Activated CD4-positive, alpha-beta memory T cell treated with anti-CD3 and anti-CD28 coated beads, Interleukin-2, amount 10 ng/mL, durations not matched to agents 7 days and 5 days (primary cell): ENCODE results near the gene FAM50A. TPM values are rescaled to one million over a fixed set of nuclear protein-coding genes. Genes with fewer than 3 reads are reported as not detected.

Experiments used
- CTCF ChIA-PET: fragments of 350-600 bp; sonication (Branson Sonifier 250); formaldehyde crosslinking; loops from one replicate; lab custom pipeline; 2021; ENCODE audit warnings: antibody characterized with exemption, inconsistent platforms; lab: Charles Lee
- POLR2A ChIA-PET: fragments of 350-600 bp; sonication (Branson Sonifier 250); formaldehyde crosslinking; loops from one replicate; lab custom pipeline; 2021; ENCODE audit warnings: antibody characterized with exemption; lab: Charles Lee
- DNase-seq: peaks from one replicate; pipeline ENCODE4 v3.0.0-alpha.2; 2020
- H3K27ac Mint-ChIP-seq: one replicate; pipeline ENCODE4 v1.8.0; 2021; ENCODE audit warnings: mild to moderate bottlenecking, mixed read lengths
- H3K27me3 Mint-ChIP-seq: one replicate; pipeline ENCODE4 v1.8.0; 2021; ENCODE audit warnings: mixed read lengths
- H3K36me3 Mint-ChIP-seq: one replicate; pipeline ENCODE4 v1.8.0; 2021; ENCODE audit warnings: low read depth, mixed read lengths
- H3K4me1 Mint-ChIP-seq: one replicate; pipeline ENCODE4 v1.8.0; 2021; ENCODE audit warnings: mixed read lengths
- H3K4me3 Mint-ChIP-seq: one replicate; pipeline ENCODE4 v1.8.0; 2021; ENCODE audit warnings: mild to moderate bottlenecking, mixed read lengths
- H3K9me3 Mint-ChIP-seq: one replicate; pipeline ENCODE4 v1.8.0; 2021; ENCODE audit warnings: mixed read lengths
- total RNA-seq, 2 experiments: library from RNA; stranded (reverse); gene quantifications; one replicate each; pipeline ENCODE4 v1.2.3, GENCODE V29; 2021

FAM50A gene
- total RNA-seq, 2 experiments from 2014 or later = 62.4 to 65.4 TPM

GRCh38 chrX:154402622-154403127 lies 41.3 kb upstream of the FAM50A start:
- H3K27me3 Mint-ChIP-seq = no peaks in the 10 kb centered on the region
- ChIA-PET CTCF (no interaction called here), POLR2A (interaction anchor here (7.2 kb wide), 1 partner anchor 8 kb away, joined by 103 read pairs; the partner anchor contains the start of genes DNASE1L1 and TAFAZZIN)
- H3K4me3 Mint-ChIP-seq = no peak overlapping the region
- no peaks in the 10 kb centered on the region for H3K9me3 Mint-ChIP-seq
- peaks cover 39% of the 10 kb centered on the region for H3K36me3 Mint-ChIP-seq
- H3K27ac Mint-ChIP-seq = no peak overlapping the region
- no peak for DNase-seq
- peaks cover 13% of the 10 kb centered on the region for H3K4me1 Mint-ChIP-seq

- Mint-ChIP-seq H3K27ac (no peak overlapping the region), H3K36me3 (peaks cover 36% of the 10 kb centered on the region), H3K9me3 (no peaks in the 10 kb centered on the region), H3K27me3 (no peaks in the 10 kb centered on the region), H3K4me1 (peaks cover 12% of the 10 kb centered on the region), H3K4me3 (no peak overlapping the region)
- CTCF ChIA-PET = no interaction called here
- DNase-seq = no peak
- POLR2A ChIA-PET = interaction anchor here (7.2 kb wide), 1 partner anchor 8 kb away, joined by 103 read pairs; the partner anchor contains the start of genes DNASE1L1 and TAFAZZIN
Observed at GRCh38 chrX:154403192-154403591, 40.7 kb upstream of the FAM50A start.

GRCh38 chrX:154403858-154404257 lies 40.1 kb upstream of the FAM50A start:
- H3K9me3 Mint-ChIP-seq = no peaks in the 10 kb centered on the region
- DNase-seq = no peak
- ChIA-PET POLR2A (no interaction called here), CTCF (no interaction called here)
- peaks cover 16% of the 10 kb centered on the region for H3K4me1 Mint-ChIP-seq
- H3K36me3 Mint-ChIP-seq = peaks cover 33% of the 10 kb centered on the region
- no peak overlapping the region for H3K27ac Mint-ChIP-seq
- H3K4me3 Mint-ChIP-seq = no peak overlapping the region
- H3K27me3 Mint-ChIP-seq = no peaks in the 10 kb centered on the region

GRCh38 chrX:154404625-154405192 lies 39.2 kb upstream of the FAM50A start:
- H3K4me3 Mint-ChIP-seq = no peak overlapping the region
- DNase-seq = no peak
- H3K36me3 Mint-ChIP-seq = peaks cover 25% of the 10 kb centered on the region
- no peaks in the 10 kb centered on the region for H3K27me3 Mint-ChIP-seq
- H3K27ac Mint-ChIP-seq = no peak overlapping the region
- no peaks in the 10 kb centered on the region for H3K9me3 Mint-ChIP-seq
- H3K4me1 Mint-ChIP-seq = peaks cover 14% of the 10 kb centered on the region
- POLR2A ChIA-PET = no interaction called here
- CTCF ChIA-PET = no interaction called here

- POLR2A ChIA-PET = interaction anchor here (4.6 kb wide), 1 partner anchor 9 kb away, joined by 103 read pairs; the partner anchor contains the start of gene RPL10
- no peak for DNase-seq
- Mint-ChIP-seq H3K36me3 (peaks cover 15% of the 10 kb centered on the region), H3K4me1 (peaks cover 18% of the 10 kb centered on the region), H3K27me3 (no peaks in the 10 kb centered on the region), H3K27ac (no peak overlapping the region), H3K9me3 (no peaks in the 10 kb centered on the region), H3K4me3 (peak overlapping the region; percentile 61)
- CTCF ChIA-PET = no interaction called here
Observed at GRCh38 chrX:154408659-154409221, 35.2 kb upstream of the FAM50A start.

- DNase-seq = no peak
- Mint-ChIP-seq H3K4me3 (peak within 1 kb of the TSS; percentile 61), H3K36me3 (peaks cover 18% of the 10 kb centered on the region), H3K9me3 (no peaks in the 10 kb centered on the region), H3K27ac (peak within 1 kb of the TSS; percentile 67), H3K4me1 (peaks cover 18% of the 10 kb centered on the region), H3K27me3 (no peaks in the 10 kb centered on the region)
- CTCF ChIA-PET = interaction anchor here (1.6 kb wide), 1 partner anchor 11 kb away, joined by 5 read pairs; the partner anchor contains the start of gene RPL10
- POLR2A ChIA-PET = interaction anchor here (1.0 to 4.8 kb wide), 4 partner anchors 10 to 107 kb away, joined by 4 to 103 read pairs (median 22); partner anchors contain the start of genes ATP6AP1, FAM3A, RPL10 and SLC10A3
Observed at GRCh38 chrX:154409222-154409871, 34.6 kb upstream of the FAM50A start, which contains the start of gene DNASE1L1. DNASE1L1 (minus strand) TSS chrX:154409254; CDS start chrX:154405568, 3,686 bp downstream.

GRCh38 chrX:154411981-154412340 lies 32.0 kb upstream of the FAM50A start:
- peak overlapping the region; percentile 92 for H3K27ac Mint-ChIP-seq
- ChIA-PET CTCF (interaction anchor here (1.0 to 1.6 kb wide), 4 partner anchors 13 to 485 kb away, joined by 3 to 5 read pairs (median 4); partner anchors contain the start of genes ARHGAP4 and RPL10), POLR2A (interaction anchor here (0.7 to 4.8 kb wide), 14 partner anchors 9 to 485 kb away, joined by 3 to 103 read pairs (median 4); partner anchors contain the start of genes ARHGAP4, ATP6AP1, FAM50A and IKBKG)
- peaks cover 21% of the 10 kb centered on the region for H3K36me3 Mint-ChIP-seq
- peaks cover 18% of the 10 kb centered on the region for H3K4me1 Mint-ChIP-seq
- no peaks in the 10 kb centered on the region for H3K9me3 Mint-ChIP-seq
- no peaks in the 10 kb centered on the region for H3K27me3 Mint-ChIP-seq
- DNase-seq = peak; percentile 63
- H3K4me3 Mint-ChIP-seq = peak overlapping the region; percentile 81

- Mint-ChIP-seq H3K27me3 (no peaks in the 10 kb centered on the region), H3K27ac (peak overlapping the region; percentile 92), H3K4me1 (peaks cover 18% of the 10 kb centered on the region), H3K36me3 (peaks cover 21% of the 10 kb centered on the region), H3K9me3 (no peaks in the 10 kb centered on the region), H3K4me3 (peak overlapping the region; percentile 81)
- CTCF ChIA-PET = interaction anchor here (1.0 to 1.6 kb wide), 4 partner anchors 14 to 486 kb away, joined by 3 to 5 read pairs (median 4); partner anchors contain the start of genes ARHGAP4 and RPL10
- POLR2A ChIA-PET = interaction anchor here (0.7 to 4.8 kb wide), 14 partner anchors 8 to 486 kb away, joined by 3 to 103 read pairs (median 4); partner anchors contain the start of genes ARHGAP4, ATP6AP1, FAM50A and IKBKG
- DNase-seq = peak; percentile 62
Observed at GRCh38 chrX:154412468-154412867, 31.5 kb upstream of the FAM50A start.

- no peak overlapping the region for H3K4me3 Mint-ChIP-seq
- H3K4me1 Mint-ChIP-seq = peaks cover 18% of the 10 kb centered on the region
- CTCF ChIA-PET = interaction anchor here (1.6 kb wide), 1 partner anchor 114 kb away, joined by 4 read pairs; no protein-coding TSS in a partner anchor
- peak overlapping the region; percentile 92 for H3K27ac Mint-ChIP-seq
- no peaks in the 10 kb centered on the region for H3K9me3 Mint-ChIP-seq
- H3K27me3 Mint-ChIP-seq = no peaks in the 10 kb centered on the region
- H3K36me3 Mint-ChIP-seq = peaks cover 21% of the 10 kb centered on the region
- DNase-seq = no peak
- POLR2A ChIA-PET = interaction anchor here (0.7 to 4.8 kb wide), 11 partner anchors 7 to 135 kb away, joined by 3 to 103 read pairs (median 4); partner anchors contain the start of genes ATP6AP1, FAM50A, IKBKG and RPL10
Observed at GRCh38 chrX:154413142-154413541, 30.8 kb upstream of the FAM50A start.

GRCh38 chrX:154417157-154417556 lies 26.8 kb upstream of the FAM50A start:
- Mint-ChIP-seq H3K36me3 (peaks cover 23% of the 10 kb centered on the region), H3K4me3 (no peak overlapping the region), H3K27ac (no peak overlapping the region), H3K4me1 (peaks cover 9% of the 10 kb centered on the region), H3K9me3 (no peaks in the 10 kb centered on the region), H3K27me3 (no peaks in the 10 kb centered on the region)
- POLR2A ChIA-PET = no interaction called here
- CTCF ChIA-PET = no interaction called here
- DNase-seq = no peak

GRCh38 chrX:154419189-154419588 lies 24.8 kb upstream of the FAM50A start:
- Mint-ChIP-seq H3K9me3 (no peaks in the 10 kb centered on the region), H3K4me3 (no peak overlapping the region), H3K27ac (no peak overlapping the region), H3K27me3 (no peaks in the 10 kb centered on the region), H3K4me1 (peaks cover 4% of the 10 kb centered on the region), H3K36me3 (peaks cover 14% of the 10 kb centered on the region)
- DNase-seq = no peak
- POLR2A ChIA-PET = interaction anchor here (2.0 kb wide), 1 partner anchor 20 kb away, joined by 6 read pairs; no protein-coding TSS in a partner anchor
- CTCF ChIA-PET = no interaction called here

- H3K4me3 Mint-ChIP-seq = no peak overlapping the region
- ChIA-PET POLR2A (interaction anchor here (0.8 to 2.0 kb wide), 3 partner anchors 7 to 21 kb away, joined by 3 to 6 read pairs (median 4); no protein-coding TSS in a partner anchor), CTCF (no interaction called here)
- peaks cover 6% of the 10 kb centered on the region for H3K4me1 Mint-ChIP-seq
- no peaks in the 10 kb centered on the region for H3K9me3 Mint-ChIP-seq
- H3K27ac Mint-ChIP-seq = no peak overlapping the region
- H3K27me3 Mint-ChIP-seq = no peaks in the 10 kb centered on the region
- DNase-seq = no peak
- peaks cover 14% of the 10 kb centered on the region for H3K36me3 Mint-ChIP-seq
Observed at GRCh38 chrX:154419688-154420401, 24.1 kb upstream of the FAM50A start.
